GM21723 (cell line): ENCODE data around the gene RAB38.

Experiments
- ATAC-seq: cut with Tn5 transposase; IDR thresholded peaks from one replicate; pipeline ENCODE4 v1.9.1; 2021; ENCODE audit warnings: mild to moderate bottlenecking, moderate library complexity; ENCODE audit not compliant: unreplicated experiment

Gene RAB38

GRCh38 chr11:88104408-88104807, 70.8 kb downstream of the RAB38 start:
- ATAC-seq: no peak

GRCh38 chr11:88103337-88104206, 71.7 kb downstream of the RAB38 start:
- ATAC-seq: peak; percentile 95

- ATAC-seq: no peak
Observed at GRCh38 chr11:88102598-88102934, 72.7 kb downstream of the RAB38 start.

GRCh38 chr11:88101881-88102597, 73.2 kb downstream of the RAB38 start:
- no peak for ATAC-seq

GRCh38 chr11:88100151-88100550, 75.1 kb downstream of the RAB38 start:
- ATAC-seq: no peak

GRCh38 chr11:88098289-88098688, 77.0 kb downstream of the RAB38 start:
- no peak for ATAC-seq

GRCh38 chr11:88089134-88089533, 86.1 kb downstream of the RAB38 start:
- ATAC-seq: no peak

GRCh38 chr11:88087337-88087736, 87.9 kb downstream of the RAB38 start:
- ATAC-seq: no peak

GRCh38 chr11:88086297-88086696, 88.9 kb downstream of the RAB38 start:
- ATAC-seq: no peak

GRCh38 chr11:88070437-88070836, 104.8 kb downstream of the RAB38 start:
- ATAC-seq: no peak

GRCh38 chr11:88068848-88069554, 106.2 kb downstream of the RAB38 start:
- ATAC-seq: no peak

GRCh38 chr11:88066090-88066489, 109.2 kb downstream of the RAB38 start:
- ATAC-seq: no peak

- no peak for ATAC-seq
Observed at GRCh38 chr11:88064097-88064705, 111.0 kb downstream of the RAB38 start.
